ENCODE data around the gene EDARADD. TPM values are rescaled to one million over a fixed set of nuclear protein-coding genes. Genes with fewer than 3 reads are reported as not detected.
A peak's percentile ranks its signal among the peaks of the same experiment; 100 is the strongest.
"Not testable (repeated sequence)": the region's sequence is repeated elsewhere in the genome, so short reads cannot be mapped to it uniquely, and the experiment has no call there.

Gene EDARADD
- total RNA-seq, 2 experiments from 2014 or later, result not detected

GRCh38 chr1:236486356-236487002, 92.4 kb downstream of the EDARADD start:
- CTCF ChIA-PET (ENCODE audit: unreplicated experiment), result no interaction called here

GRCh38 chr1:236489161-236489560, 95.1 kb downstream of the EDARADD start:
- BruUV-seq (replicated peaks); DNase-seq (ENCODE audit: low spot score); H3K4me1 ChIP-seq (ENCODE audit: insufficient read depth, low read length, poor library complexity, severe bottlenecking); H3K4me3 ChIP-seq (ENCODE audit: low read depth, low read length, poor library complexity, severe bottlenecking); H3K9me3 ChIP-seq (ENCODE audit: low read length); H3K79me2 ChIP-seq (ENCODE audit: insufficient read depth, low read depth, low read length); H3K36me3 ChIP-seq (ENCODE audit: insufficient read depth, low read length); POLR2A ChIA-PET; H3K4me2 ChIP-seq (ENCODE audit: low read length); H4K20me1 ChIP-seq (ENCODE audit: insufficient read depth, low read length); H2AFZ ChIP-seq (ENCODE audit: low read length); H3K9me2 ChIP-seq (ENCODE audit: insufficient read depth, low read length); intact Hi-C loops (cut with micrococcal nuclease; ENCODE audit: unreplicated experiment); H3K27ac ChIP-seq (ENCODE audit: low read depth, low read length, poor library complexity, severe bottlenecking): not testable (repeated sequence)
- CTCF ChIA-PET (ENCODE audit: unreplicated experiment), result interaction anchor here (0.6 kb wide), 1 partner anchor 530 kb away, joined by 3 read pairs; no protein-coding TSS in a partner anchor

More at GRCh38 chr1:236486356-236487002, 92.4 kb downstream of the EDARADD start:
- intact Hi-C loops (cut with micrococcal nuclease; ENCODE audit: unreplicated experiment), result no loop called here
- Histone ChIP-seq H2AFZ (ENCODE audit: low read length) (no peak overlapping the region), H3K79me2 (ENCODE audit: insufficient read depth, low read depth, low read length) (no peaks in the 10 kb centered on the region), H3K36me3 (ENCODE audit: insufficient read depth, low read length) (no peaks in the 10 kb centered on the region), H3K4me2 (ENCODE audit: low read length) (no peak overlapping the region), H3K9me2 (ENCODE audit: insufficient read depth, low read length) (no peaks in the 10 kb centered on the region), H3K9me3 (ENCODE audit: low read length) (no peaks in the 10 kb centered on the region), H3K4me3 (ENCODE audit: low read depth, low read length, poor library complexity, severe bottlenecking) (no peak overlapping the region), H4K20me1 (ENCODE audit: insufficient read depth, low read length) (no peaks in the 10 kb centered on the region), H3K27ac (ENCODE audit: low read depth, low read length, poor library complexity, severe bottlenecking) (no peak overlapping the region), H3K4me1 (ENCODE audit: insufficient read depth, low read length, poor library complexity, severe bottlenecking) (no peaks in the 10 kb centered on the region)
- TF ChIP-seq EZH2phosphoT487 (IDR thresholded peaks at IDR 0.05; ENCODE audit: borderline replicate concordance, low read depth, low read length), result no peak
- no peak for TF ChIP-seq CTCF (conservative IDR thresholded peaks at IDR 0.05; ENCODE audit: low read length)
- BruUV-seq (replicated peaks), result no TSS peak
- DNase-seq (ENCODE audit: low spot score), result no peak
- POLR2A ChIA-PET, result no interaction called here

- peak; percentile 60 for DNase-seq (ENCODE audit: low spot score)
- H3K9me3 ChIP-seq (ENCODE audit: low read length), result no peaks in the 10 kb centered on the region
- no peaks in the 10 kb centered on the region for H4K20me1 ChIP-seq (ENCODE audit: insufficient read depth, low read length)
- BruUV-seq (replicated peaks), result no TSS peak
- CTCF ChIA-PET (ENCODE audit: unreplicated experiment), result no interaction called here
- H3K4me2 ChIP-seq (ENCODE audit: low read length), result no peak overlapping the region
- no peaks in the 10 kb centered on the region for H3K79me2 ChIP-seq (ENCODE audit: insufficient read depth, low read depth, low read length)
- peak; percentile 80 for TF ChIP-seq CTCF (conservative IDR thresholded peaks at IDR 0.05; ENCODE audit: low read length)
- TF ChIP-seq EZH2phosphoT487 (IDR thresholded peaks at IDR 0.05; ENCODE audit: borderline replicate concordance, low read depth, low read length), result no peak
- H3K27ac ChIP-seq (ENCODE audit: low read depth, low read length, poor library complexity, severe bottlenecking), result no peak overlapping the region
- no peaks in the 10 kb centered on the region for H3K4me1 ChIP-seq (ENCODE audit: insufficient read depth, low read length, poor library complexity, severe bottlenecking)
- H2AFZ ChIP-seq (ENCODE audit: low read length), result no peak overlapping the region
- POLR2A ChIA-PET, result no interaction called here
- no peaks in the 10 kb centered on the region for H3K9me2 ChIP-seq (ENCODE audit: insufficient read depth, low read length)
- H3K4me3 ChIP-seq (ENCODE audit: low read depth, low read length, poor library complexity, severe bottlenecking), result no peak overlapping the region
- no peaks in the 10 kb centered on the region for H3K36me3 ChIP-seq (ENCODE audit: insufficient read depth, low read length)
- intact Hi-C loops (cut with micrococcal nuclease; ENCODE audit: unreplicated experiment), result loop anchor here (1.0 kb wide), 1 partner anchor 381 kb away; no protein-coding TSS in a partner anchor
Measured at GRCh38 chr1:236489710-236490377, 95.8 kb downstream of the EDARADD start.
